GM21381 (cell line): ENCODE results near the gene ABCB6.
"Not testable (repeated sequence)": the region's sequence is repeated elsewhere in the genome, so short reads cannot be mapped to it uniquely, and the experiment has no call there.

Experiments
- ATAC-seq: cut with Tn5 transposase; IDR thresholded peaks from one replicate; pipeline ENCODE4 v1.9.1; 2021; ENCODE audit warnings: mild to moderate bottlenecking, moderate library complexity; ENCODE audit not compliant: unreplicated experiment

The ABCB6 gene

GRCh38 chr2:219218732-219219701 is at the start of gene ABCB6:
ABCB6 (minus strand) TSS chr2:219218958; CDS start chr2:219218673, 285 bp downstream.
- ATAC-seq = peak; percentile 73

DNA sequence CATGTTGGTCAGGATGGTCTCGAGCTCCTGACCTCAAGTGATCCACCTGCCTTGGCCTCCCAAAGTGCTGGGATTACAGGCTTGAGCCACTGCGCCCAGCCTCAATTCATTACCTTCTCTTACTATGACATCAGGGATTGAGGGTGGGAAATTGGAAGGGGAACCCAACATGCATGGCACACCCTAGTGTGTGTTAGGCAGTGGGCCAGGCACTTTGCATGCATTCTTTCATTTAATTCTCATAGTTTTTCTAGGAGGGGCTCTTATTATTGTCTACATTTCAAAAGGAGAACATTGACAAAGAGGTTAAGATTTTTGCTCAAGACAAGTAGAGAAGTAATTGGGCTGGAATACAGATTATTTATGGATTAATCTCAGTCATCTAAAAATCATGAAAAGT is 49.5 kb upstream of the ABCB6 start:
- no peak for ATAC-seq

DNA sequence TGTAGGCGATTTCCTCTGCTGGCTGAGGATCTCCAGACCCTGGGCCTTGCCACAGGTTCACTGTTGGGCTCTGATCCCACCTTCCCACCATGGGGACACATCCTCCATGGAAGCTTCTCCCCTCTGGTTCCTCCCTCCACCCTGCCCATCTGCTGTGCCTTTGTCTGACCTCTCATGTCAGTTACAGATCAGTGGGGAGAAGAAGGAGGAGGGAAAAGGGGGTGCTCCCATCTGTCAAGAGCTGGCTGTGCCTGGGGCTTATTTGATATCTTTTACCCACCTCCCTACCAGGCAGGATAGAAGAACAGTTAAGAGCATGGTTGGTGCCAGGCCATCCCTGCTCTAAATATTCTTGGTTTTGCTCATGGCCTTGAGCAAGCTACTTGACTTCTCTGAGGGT is 48.1 kb upstream of the ABCB6 start:
- ATAC-seq = no peak

- ATAC-seq = no peak
These were observed 47.5 kb upstream of the ABCB6 start for GRCh38 chr2:219266232-219266631.

DNA sequence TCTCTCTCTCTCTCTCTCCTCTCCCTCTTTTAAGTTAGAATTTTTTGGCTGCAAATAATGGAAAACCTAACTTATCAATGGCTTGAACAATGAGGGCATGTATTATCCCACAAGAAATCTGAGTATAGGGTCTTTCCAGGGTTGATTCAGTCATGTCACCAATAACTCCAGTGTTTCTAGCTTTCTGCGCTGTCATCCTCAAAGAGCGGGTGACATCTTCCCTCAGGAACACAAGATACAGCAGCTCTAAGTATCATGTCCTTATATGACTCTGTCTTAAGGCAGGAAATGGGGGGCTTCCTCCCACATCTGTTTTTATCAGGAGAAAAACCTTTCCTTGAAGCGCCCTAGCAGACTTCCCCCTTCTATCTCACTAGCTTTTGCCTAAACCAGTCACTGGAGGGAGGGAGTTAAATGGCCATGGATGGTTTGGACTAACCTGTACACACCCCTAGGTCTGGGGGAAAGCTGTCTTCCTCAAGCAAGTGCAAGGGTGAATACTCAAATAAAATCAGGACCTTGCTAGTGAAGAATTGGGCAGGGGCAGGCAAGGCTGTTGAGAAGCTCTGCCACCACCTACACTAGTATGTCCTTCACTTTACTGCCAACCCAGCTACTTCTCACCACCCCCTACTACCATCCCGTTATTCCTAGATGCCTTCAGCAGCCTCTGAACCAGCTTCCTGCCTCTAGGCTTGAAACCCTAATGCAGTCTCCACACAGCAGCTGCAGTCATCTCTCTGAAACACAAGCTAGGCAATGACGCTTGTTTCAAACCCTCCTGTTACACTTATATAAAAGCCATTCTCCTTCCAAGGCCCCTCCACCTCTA is 42.5 kb upstream of the ABCB6 start:
- no peak for ATAC-seq

DNA sequence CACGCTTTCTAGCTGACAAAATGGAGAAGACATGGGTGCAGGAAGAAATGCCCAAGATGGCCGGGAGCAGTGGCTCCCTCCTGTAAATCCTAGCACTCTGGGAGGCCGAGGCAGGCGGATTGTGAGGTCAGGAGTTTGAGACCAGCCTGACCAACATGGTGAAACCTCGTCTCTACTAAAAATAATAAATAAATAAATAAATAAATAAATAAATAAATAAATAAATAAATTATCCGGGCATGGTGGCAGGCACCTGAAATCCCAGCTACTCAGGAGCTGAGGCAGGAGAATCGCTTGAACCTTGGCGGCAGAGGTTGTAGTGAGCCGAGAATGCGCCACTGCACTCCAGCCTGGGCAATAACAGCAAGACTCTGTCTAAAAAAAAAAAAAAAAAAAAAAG is 40.2 kb upstream of the ABCB6 start:
- not testable (repeated sequence) for ATAC-seq

GRCh38 chr2:219254590-219255201 is 35.9 kb upstream of the ABCB6 start:
- peak; percentile 31 for ATAC-seq

DNA sequence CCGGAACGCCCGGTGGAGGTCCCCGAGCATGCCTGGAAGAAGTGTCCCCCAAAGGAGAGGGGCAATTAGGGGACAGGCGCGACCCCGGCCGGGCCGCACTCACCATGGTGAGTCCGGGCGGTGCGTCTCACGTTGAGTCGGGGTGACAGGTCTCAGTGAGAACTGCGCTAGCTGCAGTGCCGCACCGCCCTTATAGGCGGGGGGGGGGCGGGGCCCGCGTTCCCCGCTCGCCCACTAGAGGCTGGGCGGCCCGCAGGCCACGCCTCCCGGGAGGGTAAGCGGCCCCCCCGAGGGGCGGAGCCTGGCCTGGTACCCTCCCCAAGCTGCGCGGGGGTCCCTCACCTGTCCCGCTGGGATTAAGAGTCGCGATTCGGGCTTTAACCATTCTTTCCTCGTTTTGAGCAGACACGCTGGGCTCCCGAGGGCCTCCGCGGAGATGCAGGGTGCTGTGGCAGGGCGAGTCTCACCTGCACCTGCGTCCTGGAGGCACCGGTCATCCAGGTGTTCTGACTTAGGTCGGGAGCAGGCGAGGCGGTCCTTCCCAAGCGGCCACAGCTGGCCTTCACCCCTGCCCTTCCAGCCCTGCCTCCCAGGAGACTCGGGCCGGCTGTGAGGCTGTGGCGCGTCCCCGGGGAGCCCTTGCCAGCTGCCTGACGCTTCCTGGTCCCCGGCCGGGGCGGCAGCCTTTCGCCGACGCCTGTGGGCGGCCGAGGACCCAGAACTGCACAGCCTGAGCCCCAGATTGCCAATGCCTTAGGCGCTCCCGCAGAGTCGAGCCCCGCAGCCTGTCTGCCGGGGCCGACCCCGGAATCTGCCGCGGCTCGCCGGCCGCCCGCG is 35.2 kb upstream of the ABCB6 start, which contains the start of gene TUBA4A:
Gene TUBA4A, minus strand, starts transcription at position 166 of the 837 bp plus-strand sequence. Its CDS starts 60 bp downstream, at position 106.
- ATAC-seq = peak; percentile 48

DNA sequence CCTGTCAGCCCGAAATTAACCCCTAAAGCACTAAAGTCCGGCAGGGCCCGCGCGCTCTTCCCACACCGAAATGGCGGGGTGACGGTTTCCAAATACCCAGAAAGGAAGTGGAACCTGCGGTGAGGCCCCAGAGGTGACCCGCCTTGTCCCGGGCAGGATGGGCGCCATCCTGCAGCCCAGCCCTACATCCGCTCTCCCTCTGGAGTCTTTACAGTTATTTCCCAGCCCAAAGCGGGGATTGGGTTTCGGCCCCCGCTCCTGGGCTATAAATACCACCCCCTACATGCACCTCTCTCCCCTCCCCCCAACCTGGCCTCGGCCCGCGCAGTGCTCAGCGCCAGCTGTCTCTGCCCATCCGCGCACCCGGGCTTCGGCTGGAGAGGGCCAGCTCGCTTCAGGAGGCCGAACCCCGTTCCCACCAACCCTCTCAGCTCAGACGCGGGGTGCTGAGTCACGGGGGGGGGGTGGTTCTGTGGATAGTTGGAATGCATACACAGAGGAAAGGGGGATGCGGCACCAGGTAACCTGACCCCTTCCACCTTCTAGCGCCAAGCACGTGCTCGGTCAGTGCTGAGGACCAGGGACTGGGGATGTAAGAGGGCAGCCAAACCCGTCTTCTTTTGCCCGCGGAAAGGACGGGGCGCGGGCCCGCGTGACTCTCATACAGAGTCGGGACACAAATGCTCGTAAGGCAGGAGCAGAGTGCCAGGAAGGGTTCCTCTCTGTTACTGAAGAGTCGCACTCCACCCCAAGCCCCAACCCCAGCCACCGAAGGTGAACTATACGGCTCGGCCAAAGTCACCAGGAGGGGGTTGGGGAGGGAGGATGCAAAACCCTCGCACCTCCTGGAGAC is 34.4 kb upstream of the ABCB6 start, which contains the start of gene TUBA4B:
Gene TUBA4B, plus strand, starts transcription at position 344 of the 853 bp plus-strand sequence. Its CDS starts 165 bp downstream, at position 509.
- ATAC-seq = peak; percentile 20

DNA sequence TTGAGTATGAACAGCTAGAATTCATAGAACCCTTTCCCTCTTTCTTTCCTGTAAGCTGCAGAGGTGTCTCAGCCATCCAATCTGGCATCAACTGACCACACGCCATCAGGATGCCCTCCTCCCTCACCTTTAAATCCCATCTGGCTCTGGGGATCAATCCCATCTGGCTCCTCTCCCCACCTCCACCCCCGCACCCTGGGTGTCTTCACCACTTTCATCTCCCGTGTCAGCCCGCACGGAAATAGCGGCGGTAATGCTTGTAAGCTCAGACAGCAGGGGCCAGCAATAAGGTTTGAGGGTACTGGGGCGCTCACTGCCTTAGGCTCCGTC is 33.8 kb upstream of the ABCB6 start:
- no peak for ATAC-seq

- no peak for ATAC-seq
These were observed 33.3 kb upstream of the ABCB6 start for GRCh38 chr2:219252084-219252483.

DNA sequence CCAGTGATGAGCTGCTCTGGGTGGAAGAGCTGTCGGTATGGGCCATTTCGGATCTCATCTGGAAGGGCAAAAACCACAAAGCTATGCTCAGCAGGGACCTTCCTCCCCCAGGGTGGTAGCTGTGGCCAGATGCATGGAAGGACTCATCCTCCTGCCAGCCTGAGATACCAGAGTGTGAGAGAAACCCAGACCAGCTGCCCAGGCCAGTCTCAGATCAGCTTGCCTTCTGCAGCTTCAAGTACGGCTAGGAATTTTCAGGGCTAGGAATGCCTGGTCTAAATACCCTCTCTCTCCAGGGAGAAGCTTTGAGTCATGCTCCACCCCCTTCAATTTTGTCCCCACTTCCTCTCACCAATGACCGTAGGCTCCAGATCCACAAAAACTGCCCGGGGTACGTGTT is 32.9 kb upstream of the ABCB6 start:
- no peak for ATAC-seq

- no peak for ATAC-seq
These were observed 31.5 kb upstream of the ABCB6 start for GRCh38 chr2:219250049-219250781.

DNA sequence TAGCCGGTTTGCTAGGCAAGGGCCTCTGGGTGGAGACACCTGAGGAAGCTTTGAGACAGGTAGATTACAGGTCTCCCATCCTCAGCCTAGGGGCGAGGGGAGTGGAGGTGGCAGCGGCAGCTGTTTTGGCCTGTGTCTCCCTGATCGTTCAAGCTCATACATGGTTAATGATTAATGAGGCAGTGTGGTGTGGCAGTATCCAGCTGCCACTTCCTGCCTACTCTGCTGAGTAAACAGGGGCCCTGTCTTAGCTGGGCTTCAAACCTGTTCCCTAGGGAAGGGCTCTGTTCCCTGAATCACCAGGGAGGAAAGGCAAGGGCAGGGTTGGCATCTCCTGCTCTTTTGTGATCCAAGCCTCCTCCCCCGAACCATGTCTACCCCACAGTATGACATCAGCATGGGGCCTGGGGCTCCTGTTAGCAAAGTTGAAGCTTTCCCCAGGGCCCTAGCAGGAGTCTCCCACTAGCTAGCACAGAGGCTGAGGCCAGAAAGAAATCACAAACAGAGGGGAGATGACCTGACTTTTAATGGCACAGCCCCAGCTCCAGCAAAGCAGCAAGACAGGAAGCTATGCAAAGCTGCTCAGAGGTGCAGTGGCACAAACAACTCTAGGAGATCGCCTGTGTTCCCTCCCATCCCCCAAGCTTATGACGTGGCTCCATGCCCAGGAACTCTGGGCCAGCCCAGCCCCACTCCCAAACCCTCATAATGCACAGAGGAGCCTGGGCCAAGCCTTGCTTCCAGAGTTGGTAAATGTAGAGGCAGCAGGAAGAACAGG is 30.6 kb upstream of the ABCB6 start:
- peak; percentile 38 for ATAC-seq

DNA sequence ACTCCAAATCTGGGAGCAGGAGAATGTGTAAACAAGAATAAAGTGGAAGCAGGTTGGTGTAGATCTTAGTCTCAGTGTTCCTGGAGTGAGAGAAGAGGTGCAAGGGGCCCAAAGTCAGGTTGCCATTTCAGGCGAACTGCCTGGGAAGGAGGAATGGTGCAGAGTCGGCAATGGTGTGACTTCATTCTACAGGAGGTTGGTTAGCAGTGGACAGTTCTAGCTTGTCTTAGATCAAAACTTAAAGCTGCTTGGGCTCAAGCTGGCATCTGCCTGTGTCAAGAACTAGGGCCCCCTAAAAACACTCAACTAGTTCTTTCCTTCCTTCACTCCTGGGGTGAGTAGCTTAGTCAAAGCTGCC is 30.1 kb upstream of the ABCB6 start:
- ATAC-seq = no peak

DNA sequence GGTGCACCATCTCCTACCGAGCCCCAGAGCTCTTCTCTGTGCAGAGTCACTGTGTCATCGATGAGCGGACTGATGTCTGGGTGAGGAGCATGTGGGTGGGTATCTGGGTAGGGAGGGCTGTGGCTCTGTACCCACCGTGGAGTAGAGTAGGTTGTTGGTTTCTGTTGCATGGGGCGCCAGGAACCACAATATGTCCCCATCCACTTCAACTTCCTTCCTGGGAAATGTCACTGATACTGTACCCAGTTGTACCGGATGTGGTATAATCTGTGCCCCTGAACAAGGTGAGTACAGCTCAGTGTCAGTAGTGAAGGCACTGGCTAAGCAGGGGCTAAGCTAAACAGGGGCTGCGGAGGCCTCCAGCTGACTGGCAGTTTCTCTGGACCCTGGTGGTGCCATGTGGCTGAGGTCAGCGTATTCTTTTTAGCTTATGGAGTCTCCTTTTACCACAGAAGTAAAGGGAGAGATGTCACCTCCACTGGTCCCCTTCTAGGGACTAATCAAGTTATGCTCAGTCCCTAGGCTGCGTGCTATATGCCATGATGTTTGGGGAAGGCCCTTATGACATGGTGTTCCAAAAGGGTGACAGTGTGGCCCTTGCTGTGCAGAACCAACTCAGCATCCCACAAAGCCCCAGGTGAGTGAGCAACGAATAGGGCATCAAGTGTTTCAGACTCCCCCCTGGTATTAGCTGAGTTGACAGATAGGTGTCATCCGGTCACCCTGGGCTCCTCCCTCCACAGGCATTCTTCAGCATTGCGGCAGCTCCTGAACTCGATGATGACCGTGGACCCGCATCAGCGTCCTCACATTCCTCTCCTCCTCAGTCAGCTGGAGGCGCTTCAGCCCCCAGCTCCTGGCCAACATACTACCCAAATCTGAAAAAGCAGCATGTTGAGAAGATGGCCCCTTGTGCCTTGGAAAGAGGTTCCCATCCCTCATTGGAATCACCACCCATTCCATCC is 29.2 kb upstream of the ABCB6 start:
- no peak for ATAC-seq

GRCh38 chr2:219246559-219246958 is 27.8 kb upstream of the ABCB6 start:
- ATAC-seq = no peak
